ENCODE measurements around the gene MYLK.

Gene MYLK

GRCh38 chr3:123626881-123627280, 257.3 kb downstream of the MYLK start:
- TF ChIP-seq CTCF (conservative IDR thresholded peaks at IDR 0.05; ENCODE audit: low read length) (no peak), EZH2phosphoT487 (IDR thresholded peaks at IDR 0.05; ENCODE audit: borderline replicate concordance) (no peak)
- no peaks in the 10 kb centered on the region for H3K4me1 ChIP-seq (ENCODE audit: insufficient read depth, low read length, poor library complexity, severe bottlenecking)
- H2AFZ ChIP-seq (ENCODE audit: low read length), result no peak overlapping the region
- H3K9me2 ChIP-seq (replicated peaks; ENCODE audit: low read depth, low read length), result no peaks in the 10 kb centered on the region
- no peaks in the 10 kb centered on the region for H3K9me3 ChIP-seq (ENCODE audit: insufficient read depth, low read depth, low read length)
- no peaks in the 10 kb centered on the region for H3K79me2 ChIP-seq (ENCODE audit: insufficient read depth, low read length)
- no peak overlapping the region for H3K4me2 ChIP-seq (ENCODE audit: low read depth, low read length, poor library complexity, severe bottlenecking)
- H4K20me1 ChIP-seq (ENCODE audit: insufficient read depth, low read length, poor library complexity, severe bottlenecking), result no peaks in the 10 kb centered on the region
- H3K27me3 ChIP-seq (ENCODE audit: insufficient read depth, low read length, poor library complexity, severe bottlenecking), result no peaks in the 10 kb centered on the region
- no peak overlapping the region for H3K4me3 ChIP-seq (ENCODE audit: low read length, poor library complexity, severe bottlenecking)
- H3F3A ChIP-seq (ENCODE audit: low read depth), result no peaks in the 10 kb centered on the region
- H3K36me3 ChIP-seq (ENCODE audit: insufficient read depth, low read length), result no peaks in the 10 kb centered on the region
- no peak overlapping the region for H3K9ac ChIP-seq (ENCODE audit: low read depth, low read length, poor library complexity, severe bottlenecking)

- Histone ChIP-seq H3K4me2 (ENCODE audit: low read depth, low read length, poor library complexity, severe bottlenecking) (no peak overlapping the region), H4K20me1 (ENCODE audit: insufficient read depth, low read length, poor library complexity, severe bottlenecking) (no peaks in the 10 kb centered on the region), H3K36me3 (ENCODE audit: insufficient read depth, low read length) (no peaks in the 10 kb centered on the region), H3K79me2 (ENCODE audit: insufficient read depth, low read length) (no peaks in the 10 kb centered on the region), H3K9ac (ENCODE audit: low read depth, low read length, poor library complexity, severe bottlenecking) (no peak overlapping the region), H2AFZ (ENCODE audit: low read length) (no peak overlapping the region), H3K4me3 (ENCODE audit: low read length, poor library complexity, severe bottlenecking) (no peak overlapping the region), H3K4me1 (ENCODE audit: insufficient read depth, low read length, poor library complexity, severe bottlenecking) (no peaks in the 10 kb centered on the region), H3K9me3 (ENCODE audit: insufficient read depth, low read depth, low read length) (no peaks in the 10 kb centered on the region), H3K9me2 (replicated peaks; ENCODE audit: low read depth, low read length) (no peaks in the 10 kb centered on the region), H3K27me3 (ENCODE audit: insufficient read depth, low read length, poor library complexity, severe bottlenecking) (no peaks in the 10 kb centered on the region), H3F3A (ENCODE audit: low read depth) (no peaks in the 10 kb centered on the region)
- TF ChIP-seq EZH2phosphoT487 (IDR thresholded peaks at IDR 0.05; ENCODE audit: borderline replicate concordance), result no peak
- no peak for TF ChIP-seq CTCF (conservative IDR thresholded peaks at IDR 0.05; ENCODE audit: low read length)
Observed at GRCh38 chr3:123624302-123624701, 259.8 kb downstream of the MYLK start.

- Histone ChIP-seq H3F3A (ENCODE audit: low read depth) (no peaks in the 10 kb centered on the region), H3K9me2 (replicated peaks; ENCODE audit: low read depth, low read length) (no peaks in the 10 kb centered on the region), H4K20me1 (ENCODE audit: insufficient read depth, low read length, poor library complexity, severe bottlenecking) (no peaks in the 10 kb centered on the region), H3K27me3 (ENCODE audit: insufficient read depth, low read length, poor library complexity, severe bottlenecking) (no peaks in the 10 kb centered on the region), H3K4me2 (ENCODE audit: low read depth, low read length, poor library complexity, severe bottlenecking) (no peak overlapping the region), H3K4me3 (ENCODE audit: low read length, poor library complexity, severe bottlenecking) (no peak overlapping the region), H3K4me1 (ENCODE audit: insufficient read depth, low read length, poor library complexity, severe bottlenecking) (peaks cover 4% of the 10 kb centered on the region), H3K9ac (ENCODE audit: low read depth, low read length, poor library complexity, severe bottlenecking) (no peak overlapping the region), H2AFZ (ENCODE audit: low read length) (no peak overlapping the region), H3K79me2 (ENCODE audit: insufficient read depth, low read length) (no peaks in the 10 kb centered on the region), H3K36me3 (ENCODE audit: insufficient read depth, low read length) (no peaks in the 10 kb centered on the region), H3K9me3 (ENCODE audit: insufficient read depth, low read depth, low read length) (no peaks in the 10 kb centered on the region)
- TF ChIP-seq EZH2phosphoT487 (IDR thresholded peaks at IDR 0.05; ENCODE audit: borderline replicate concordance), result no peak
- TF ChIP-seq CTCF (conservative IDR thresholded peaks at IDR 0.05; ENCODE audit: low read length), result no peak
Observed at GRCh38 chr3:123623346-123623880, 260.7 kb downstream of the MYLK start.

All from Loucy (cell line).